OCI-LY3 (cell line): ENCODE results near the gene PXDN.

Source experiments
- H2AFZ ChIP-seq: fragments of 200-600, 300-600 bp; shearing (Covaris generic); 2 replicates; pipeline ENCODE4 v1.6.0; 2014; ENCODE audit warnings: antibody characterized with exemption, low read depth, low read length
- H3K27ac ChIP-seq: fragments of 200-600, 300-600 bp; sonication (generic); 2 replicates; pipeline ENCODE4 v1.5.1; 2014; ENCODE audit warnings: mild to moderate bottlenecking, low read length, moderate library complexity, mixed read lengths
- H3K27me3 ChIP-seq: fragments of 200-600, 300-600 bp; sonication (generic); 2 replicates; pipeline ENCODE4 v1.6.1; 2014; ENCODE audit warnings: low read depth, low read length, mixed read lengths
- H3K36me3 ChIP-seq: fragments of 200-600, 300-600 bp; sonication (generic); replicated peaks from 2 replicates; pipeline ENCODE3; 2014; ENCODE audit warnings: low read depth, low read length, mixed read lengths
- H3K4me1 ChIP-seq: fragments of 300-600, 200-600 bp; sonication (generic); 2 replicates; pipeline ENCODE4 v1.6.1; 2014; ENCODE audit warnings: low read length, mixed read lengths
- H3K4me2 ChIP-seq: fragments of 200-600, 300-600 bp; sonication (generic); 2 replicates; pipeline ENCODE4 v1.6.1; 2014; ENCODE audit warnings: low read length, mixed read lengths
- H3K4me3 ChIP-seq: fragments of 300-600, 200-600 bp; sonication (generic); 2 replicates; pipeline ENCODE4 v1.5.1; 2014; ENCODE audit warnings: antibody characterized with exemption, mild to moderate bottlenecking, low read length, moderate library complexity
- H3K79me2 ChIP-seq: fragments of 300-600, 200-600 bp; shearing (Covaris generic); 2 replicates; pipeline ENCODE4 v1.6.1; 2014; ENCODE audit warnings: mild to moderate bottlenecking, low read length, mixed read lengths
- H3K9ac ChIP-seq: fragments of 300-600, 200-600 bp; shearing (Covaris generic); 2 replicates; pipeline ENCODE4 v1.6.0; 2014; ENCODE audit warnings: mild to moderate bottlenecking, low read length, moderate library complexity
- H3K9me3 ChIP-seq: fragments of 200-600, 300-600 bp; shearing (Covaris generic); 2 replicates; pipeline ENCODE4 v1.6.1; 2014; ENCODE audit warnings: low read length, mixed read lengths; ENCODE audit not compliant: insufficient read depth
- H4K20me1 ChIP-seq: fragments of 200-600, 300-600 bp; sonication (generic); 2 replicates; pipeline ENCODE4 v1.6.1; 2016; ENCODE audit warnings: low read length, mixed read lengths; ENCODE audit not compliant: insufficient read depth
- EZH2phosphoT487 ChIP-seq: fragments of 200-600 bp; shearing (Covaris generic); IDR thresholded peaks from 2 replicates; pipeline ENCODE4 v1.6.1; 2018; ENCODE audit warnings: antibody characterized with exemption, mixed run types, low read depth
- TF ChIP-seq, protein P1 (sequence below): fragments of 200-600, 300-600 bp; sonication (generic); IDR thresholded peaks from 2 replicates; pipeline ENCODE4 v1.5.1; 2014; ENCODE audit warnings: antibody characterized with exemption, low read length, low read depth

PXDN gene

DNA sequence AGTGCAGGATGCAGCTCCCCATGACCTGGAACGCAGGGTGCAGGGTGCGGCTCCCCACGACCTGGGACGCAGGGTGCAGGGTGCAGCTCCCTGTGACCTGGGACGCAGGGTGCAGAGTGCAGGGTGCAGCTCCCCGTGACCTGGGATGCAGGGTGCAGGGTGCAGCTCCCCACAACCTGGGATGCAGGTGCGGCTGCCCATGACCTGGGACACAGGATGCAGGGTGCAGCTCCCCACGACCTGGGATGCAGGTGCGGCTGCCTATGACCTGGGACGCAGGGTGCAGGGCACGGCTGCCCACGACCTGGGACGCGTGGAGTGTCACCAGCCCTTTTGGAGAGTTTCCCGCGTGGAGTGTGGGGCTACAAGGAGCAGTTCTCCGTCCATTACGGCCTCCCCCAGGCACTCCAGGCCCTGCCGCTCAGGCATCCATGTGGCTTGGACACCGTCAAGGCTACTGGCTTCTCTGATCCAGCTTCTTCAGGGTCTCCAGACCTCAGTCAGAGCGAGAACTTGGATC is 38.7 kb downstream of the PXDN start:
- no peaks in the 10 kb centered on the region for H3K27me3 ChIP-seq
- no peaks in the 10 kb centered on the region for H3K36me3 ChIP-seq
- H3K4me1 ChIP-seq, result no peaks in the 10 kb centered on the region
- H4K20me1 ChIP-seq, result no peaks in the 10 kb centered on the region
- TF ChIP-seq, protein P1, sequence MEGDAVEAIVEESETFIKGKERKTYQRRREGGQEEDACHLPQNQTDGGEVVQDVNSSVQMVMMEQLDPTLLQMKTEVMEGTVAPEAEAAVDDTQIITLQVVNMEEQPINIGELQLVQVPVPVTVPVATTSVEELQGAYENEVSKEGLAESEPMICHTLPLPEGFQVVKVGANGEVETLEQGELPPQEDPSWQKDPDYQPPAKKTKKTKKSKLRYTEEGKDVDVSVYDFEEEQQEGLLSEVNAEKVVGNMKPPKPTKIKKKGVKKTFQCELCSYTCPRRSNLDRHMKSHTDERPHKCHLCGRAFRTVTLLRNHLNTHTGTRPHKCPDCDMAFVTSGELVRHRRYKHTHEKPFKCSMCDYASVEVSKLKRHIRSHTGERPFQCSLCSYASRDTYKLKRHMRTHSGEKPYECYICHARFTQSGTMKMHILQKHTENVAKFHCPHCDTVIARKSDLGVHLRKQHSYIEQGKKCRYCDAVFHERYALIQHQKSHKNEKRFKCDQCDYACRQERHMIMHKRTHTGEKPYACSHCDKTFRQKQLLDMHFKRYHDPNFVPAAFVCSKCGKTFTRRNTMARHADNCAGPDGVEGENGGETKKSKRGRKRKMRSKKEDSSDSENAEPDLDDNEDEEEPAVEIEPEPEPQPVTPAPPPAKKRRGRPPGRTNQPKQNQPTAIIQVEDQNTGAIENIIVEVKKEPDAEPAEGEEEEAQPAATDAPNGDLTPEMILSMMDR, result no peak
- no peak for TF ChIP-seq EZH2phosphoT487
- no peak overlapping the region for H3K27ac ChIP-seq
- H2AFZ ChIP-seq, result no peak overlapping the region
- no peaks in the 10 kb centered on the region for H3K79me2 ChIP-seq
- H3K4me3 ChIP-seq, result no peak overlapping the region
- H3K4me2 ChIP-seq, result no peak overlapping the region
- no peak overlapping the region for H3K9ac ChIP-seq
- H3K9me3 ChIP-seq, result no peaks in the 10 kb centered on the region

DNA sequence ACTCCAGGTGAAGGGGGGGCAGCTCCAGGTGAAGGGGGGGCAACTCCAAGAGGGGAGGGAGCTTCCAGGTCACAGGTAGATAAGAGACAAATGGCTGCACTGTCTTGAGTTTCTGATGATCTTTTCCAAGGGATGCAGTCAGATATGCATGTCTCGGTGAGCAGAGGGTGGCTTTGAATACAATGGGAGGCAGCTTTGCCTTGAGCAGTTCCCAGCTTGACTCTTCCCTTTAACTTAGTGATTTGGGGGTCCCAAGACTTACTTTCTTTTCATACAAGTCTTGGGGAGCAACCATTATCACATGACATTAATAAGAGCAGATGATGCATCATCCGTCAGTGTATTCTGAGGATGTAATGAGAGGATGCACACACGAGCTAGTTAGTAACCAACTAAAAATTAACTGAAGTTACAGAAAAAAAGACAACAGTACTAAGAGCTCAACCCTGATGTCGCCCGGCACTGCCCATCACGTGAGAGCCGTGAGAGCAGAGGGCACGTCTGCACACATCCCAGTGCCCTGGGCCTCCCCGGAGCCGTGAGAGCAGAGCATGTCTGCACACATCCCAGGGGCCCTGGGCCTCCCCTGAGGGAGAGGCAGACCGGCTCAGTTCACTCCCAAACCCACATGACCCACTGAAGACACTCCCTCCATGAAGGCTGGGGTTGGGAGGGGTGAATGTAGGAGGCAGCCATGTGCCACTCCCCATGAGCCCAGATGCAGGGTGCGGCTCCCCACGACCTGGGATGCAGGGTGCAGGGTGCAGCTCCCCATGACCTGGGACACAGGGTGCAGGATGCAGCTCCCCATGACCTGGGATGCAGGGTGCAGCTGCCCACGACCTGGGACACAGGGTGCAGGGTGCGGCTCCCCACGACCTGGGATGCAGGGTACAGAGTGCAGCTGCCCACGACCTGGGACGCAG is 39.4 kb downstream of the PXDN start:
- no peaks in the 10 kb centered on the region for H3K4me1 ChIP-seq
- H3K9me3 ChIP-seq, result no peaks in the 10 kb centered on the region
- H2AFZ ChIP-seq, result no peak overlapping the region
- no peak overlapping the region for H3K9ac ChIP-seq
- H3K4me3 ChIP-seq, result no peak overlapping the region
- TF ChIP-seq, protein P1, result no peak
- no peak for TF ChIP-seq EZH2phosphoT487
- no peaks in the 10 kb centered on the region for H3K36me3 ChIP-seq
- no peak overlapping the region for H3K27ac ChIP-seq
- H3K4me2 ChIP-seq, result no peak overlapping the region
- H4K20me1 ChIP-seq, result no peaks in the 10 kb centered on the region
- H3K79me2 ChIP-seq, result no peaks in the 10 kb centered on the region
- H3K27me3 ChIP-seq, result no peaks in the 10 kb centered on the region

DNA sequence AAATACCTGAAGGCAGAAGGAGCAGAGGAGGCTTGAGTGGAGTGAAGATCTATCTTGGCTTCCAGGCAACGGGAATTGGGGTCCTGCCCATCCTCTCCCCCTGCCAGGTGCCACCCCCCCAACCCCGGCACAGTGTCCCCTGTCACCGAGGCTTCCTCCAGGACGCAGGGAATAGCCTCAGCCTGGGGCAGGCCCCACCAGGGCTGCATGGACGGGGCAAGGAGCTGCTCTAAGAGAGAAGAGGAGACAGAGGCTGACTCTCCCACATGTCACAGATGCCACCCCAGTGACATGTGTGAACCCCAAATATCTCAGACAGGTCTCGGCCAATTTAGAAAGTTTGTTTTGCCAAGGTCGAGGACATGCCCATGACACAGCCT is 42.1 kb downstream of the PXDN start:
- Histone ChIP-seq H3K36me3 (no peaks in the 10 kb centered on the region), H4K20me1 (no peaks in the 10 kb centered on the region)

More for the DNA sequence above, 42.1 kb downstream of the PXDN start:
- Histone ChIP-seq H3K4me3 (no peak overlapping the region), H3K27me3 (no peaks in the 10 kb centered on the region), H2AFZ (no peak overlapping the region), H3K4me1 (no peaks in the 10 kb centered on the region), H3K4me2 (no peak overlapping the region), H3K27ac (no peak overlapping the region), H3K9ac (no peak overlapping the region), H3K79me2 (no peaks in the 10 kb centered on the region), H3K9me3 (no peaks in the 10 kb centered on the region)
- TF ChIP-seq EZH2phosphoT487, result no peak
- TF ChIP-seq, protein P1, result no peak
